Fibroblast of lung (primary cell): ENCODE measurements around the gene MAL.

ENCODE experiments used
- CTCF ChIP-seq, 2 donors: IDR thresholded peaks in 1 of 2; conservative IDR thresholded peaks in 1 of 2; 1 replicate in 1 of 2; 2 replicates in 1 of 2; pipeline ENCODE4 v1.5.1; 2011 to 2012; ENCODE audit warnings: low read length in 2 of 2, control low read depth in 1 of 2, inconsistent platforms in 1 of 2, low read depth in 1 of 2, mild to moderate bottlenecking in 1 of 2
- EZH2 ChIP-seq: IDR thresholded peaks from 2 replicates; pipeline ENCODE4 v1.5.1; 2012; ENCODE audit warnings: low read length, control low read depth, mild to moderate bottlenecking; ENCODE audit errors: missing control alignments

- TF ChIP-seq CTCF (conservative IDR thresholded peaks at IDR 0.05 in 1 of 2, IDR thresholded peaks at IDR 0.05 in 1 of 2; ENCODE audit: low read depth in 1 of 2, low read length in 2 of 2) (no peak), EZH2 (peak; percentile 5)
These were observed 18.0 kb downstream of the MAL start for GRCh38 chr2:95043300-95044093.
